IMR-90 (cell line): Measurements from ENCODE around the gene MCUB.

Experiments used
- CTCF ChIP-seq: conservative IDR thresholded peaks from 2 replicates; pipeline ENCODE4 v1.5.1; 2012; ENCODE audit warnings: mild to moderate bottlenecking, low read depth, low read length, improper control_type of control experiment
- ELK1 ChIP-seq: fragments of 150-350 bp; IDR thresholded peaks from 2 replicates; pipeline ENCODE4 v1.6.1; 2016; ENCODE audit warnings: low read depth, mild to moderate bottlenecking, low read length, moderate library complexity, borderline replicate concordance
- MAZ ChIP-seq: IDR thresholded peaks from 2 replicates; pipeline ENCODE4 v1.6.1; 2012; ENCODE audit warnings: low read depth, mild to moderate bottlenecking, low read length, improper control_type of control experiment, moderate library complexity, borderline replicate concordance
- MXI1 ChIP-seq: IDR thresholded peaks from 2 replicates; pipeline ENCODE4 v1.6.1; 2012; ENCODE audit warnings: low read depth, mild to moderate bottlenecking, low read length, moderate library complexity, borderline replicate concordance
- POLR2A ChIP-seq: IDR thresholded peaks from 2 replicates; pipeline ENCODE4 v1.6.1; 2012; ENCODE audit warnings: mild to moderate bottlenecking, low read depth, low read length
- RCOR1 ChIP-seq: IDR thresholded peaks from 2 replicates; pipeline ENCODE4 v1.6.1; 2012; ENCODE audit warnings: mild to moderate bottlenecking, low read length, improper control_type of control experiment; ENCODE audit not compliant: insufficient replicate concordance
- SMC3 ChIP-seq: fragments of 150-350 bp; IDR thresholded peaks from 2 replicates; pipeline ENCODE4 v1.6.1; 2016; ENCODE audit warnings: low read depth, mild to moderate bottlenecking, antibody characterized with exemption, low read length, moderate library complexity

GRCh38 chr4:109649872-109650271 is 89.8 kb downstream of the MCUB start:
- no peak for TF ChIP-seq CTCF
- TF ChIP-seq MXI1 = no peak
- no peak for TF ChIP-seq POLR2A
- TF ChIP-seq SMC3 = no peak
- TF ChIP-seq MAZ = no peak
- no peak for TF ChIP-seq ELK1
- TF ChIP-seq RCOR1 = no peak
